LNCaP clone FGC (cell line): Measurements from ENCODE around the gene CD276.
A peak's percentile ranks its signal among the peaks of the same experiment; 100 is the strongest.
"Not testable (repeated sequence)": the region's sequence is repeated elsewhere in the genome, so short reads cannot be mapped to it uniquely, and the experiment has no call there.

Source experiments
- DNase-seq: peaks from one replicate; pipeline ENCODE4 v3.0.0-alpha.2; 2011; ENCODE audit warnings: low read depth
- H3K4me3 ChIP-seq: 2 replicates; pipeline ENCODE4 v1.5.1; 2011; ENCODE audit warnings: mild to moderate bottlenecking, low read depth, low read length, control low read depth
- TF ChIP-seq, protein P1 (sequence below): IDR thresholded peaks from 2 replicates; pipeline ENCODE4 v1.5.1; 2012; ENCODE audit warnings: mild to moderate bottlenecking; ENCODE audit not compliant: control insufficient read depth, insufficient read depth; ENCODE audit errors: extremely low read depth

The CD276 gene

GRCh38 chr15:73704142-73704868, 20.1 kb downstream of the CD276 start:
- not testable (repeated sequence) for DNase-seq, H3K4me3 ChIP-seq

GRCh38 chr15:73704869-73705645, 20.9 kb downstream of the CD276 start:
- TF ChIP-seq, protein P1, sequence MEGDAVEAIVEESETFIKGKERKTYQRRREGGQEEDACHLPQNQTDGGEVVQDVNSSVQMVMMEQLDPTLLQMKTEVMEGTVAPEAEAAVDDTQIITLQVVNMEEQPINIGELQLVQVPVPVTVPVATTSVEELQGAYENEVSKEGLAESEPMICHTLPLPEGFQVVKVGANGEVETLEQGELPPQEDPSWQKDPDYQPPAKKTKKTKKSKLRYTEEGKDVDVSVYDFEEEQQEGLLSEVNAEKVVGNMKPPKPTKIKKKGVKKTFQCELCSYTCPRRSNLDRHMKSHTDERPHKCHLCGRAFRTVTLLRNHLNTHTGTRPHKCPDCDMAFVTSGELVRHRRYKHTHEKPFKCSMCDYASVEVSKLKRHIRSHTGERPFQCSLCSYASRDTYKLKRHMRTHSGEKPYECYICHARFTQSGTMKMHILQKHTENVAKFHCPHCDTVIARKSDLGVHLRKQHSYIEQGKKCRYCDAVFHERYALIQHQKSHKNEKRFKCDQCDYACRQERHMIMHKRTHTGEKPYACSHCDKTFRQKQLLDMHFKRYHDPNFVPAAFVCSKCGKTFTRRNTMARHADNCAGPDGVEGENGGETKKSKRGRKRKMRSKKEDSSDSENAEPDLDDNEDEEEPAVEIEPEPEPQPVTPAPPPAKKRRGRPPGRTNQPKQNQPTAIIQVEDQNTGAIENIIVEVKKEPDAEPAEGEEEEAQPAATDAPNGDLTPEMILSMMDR, result peak; percentile 78
- no peak overlapping the region for H3K4me3 ChIP-seq
- DNase-seq, result no peak

DNA sequence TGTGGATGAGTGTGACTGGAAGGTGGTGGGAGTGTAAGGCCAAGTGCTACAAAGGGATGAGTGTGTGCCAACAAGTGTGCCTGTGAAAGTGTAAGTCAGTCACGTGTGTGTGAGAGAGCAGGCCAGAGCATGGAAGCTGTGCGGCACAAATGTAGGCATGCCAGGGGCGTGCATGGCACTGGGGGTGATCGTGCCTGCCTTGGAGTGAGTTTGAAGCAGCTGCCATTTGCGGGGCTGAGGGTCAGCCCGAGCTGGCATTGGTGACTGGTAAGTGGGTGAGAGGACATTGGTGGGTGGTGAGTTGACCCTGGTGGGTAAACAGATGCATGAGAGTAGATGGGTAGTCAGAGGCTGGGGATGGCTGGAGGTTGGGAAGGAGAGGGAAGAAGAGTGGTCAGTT, 24.5 kb downstream of the CD276 start:
- TF ChIP-seq, protein P1, result no peak
- DNase-seq, result no peak
- no peak overlapping the region for H3K4me3 ChIP-seq

- TF ChIP-seq, protein P1, result no peak
- no peak for DNase-seq
- H3K4me3 ChIP-seq, result no peak overlapping the region
These were observed 25.1 kb downstream of the CD276 start for GRCh38 chr15:73709241-73709640.

- TF ChIP-seq, protein P1, result no peak
- no peak overlapping the region for H3K4me3 ChIP-seq
- no peak for DNase-seq
These were observed 25.5 kb downstream of the CD276 start for GRCh38 chr15:73709686-73710085.

DNA sequence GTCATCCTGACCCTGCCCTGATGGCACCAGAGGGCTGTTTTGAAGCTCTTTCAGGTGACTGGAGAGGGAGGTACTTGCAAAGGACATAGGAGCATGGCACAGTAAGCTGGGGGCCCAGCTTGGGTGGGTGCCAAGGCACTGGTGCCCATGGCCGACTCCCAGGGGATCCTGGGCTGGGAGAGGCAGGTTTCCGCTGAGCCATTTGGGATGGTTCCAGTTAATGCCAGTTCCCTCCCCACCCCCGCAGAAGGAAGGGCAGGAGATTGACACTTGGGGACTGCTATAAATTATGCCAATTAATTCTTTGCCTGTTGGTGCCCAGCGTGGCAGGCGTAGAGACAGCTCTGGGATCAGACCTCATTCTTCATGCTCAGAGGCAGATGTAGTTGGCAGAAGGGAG, 26.1 kb downstream of the CD276 start:
- no peak overlapping the region for H3K4me3 ChIP-seq
- TF ChIP-seq, protein P1, result no peak
- DNase-seq, result no peak

DNA sequence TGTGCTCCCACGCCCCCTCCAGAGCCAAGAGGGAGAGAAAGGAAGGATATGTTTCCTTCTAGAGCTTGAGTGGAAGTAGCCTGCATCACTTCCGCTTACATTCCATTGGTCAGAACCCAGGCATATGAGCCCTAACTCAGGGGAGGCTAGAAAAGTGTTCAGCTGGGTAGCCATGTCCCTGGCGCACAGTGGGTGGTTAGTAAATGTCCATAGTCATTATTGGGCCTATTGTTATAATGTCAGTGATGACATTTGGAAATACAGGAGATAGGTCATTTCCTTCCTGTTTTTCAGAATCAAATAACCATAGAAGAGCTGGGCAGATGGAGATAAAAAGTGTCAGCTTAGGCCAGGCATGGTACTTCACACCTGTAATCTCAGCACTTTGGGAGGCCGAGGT, 27.3 kb downstream of the CD276 start:
- TF ChIP-seq, protein P1, result no peak
- no peak for DNase-seq

More for the DNA sequence above, 27.3 kb downstream of the CD276 start:
- H3K4me3 ChIP-seq, result no peak overlapping the region
